Measurements from ENCODE around the gene CCL4.
"Not testable (repeated sequence)": the region's sequence is repeated elsewhere in the genome, so short reads cannot be mapped to it uniquely, and the experiment has no call there.

The CCL4 gene

GRCh38 chr17:36118477-36119353 is 15.1 kb downstream of the CCL4 start:
- DNase-seq = no peak

- DNase-seq = no peak
Observed at GRCh38 chr17:36120221-36120620, 16.6 kb downstream of the CCL4 start.

- not testable (repeated sequence) for DNase-seq
Observed at GRCh38 chr17:36121099-36121498, 17.5 kb downstream of the CCL4 start.

GRCh38 chr17:36123431-36123830 is 19.8 kb downstream of the CCL4 start:
- no peak for DNase-seq

GRCh38 chr17:36124879-36125824 is 21.5 kb downstream of the CCL4 start:
- DNase-seq = no peak

GRCh38 chr17:36127199-36127893 is 23.7 kb downstream of the CCL4 start:
- no peak for DNase-seq

- no peak for DNase-seq
Observed at GRCh38 chr17:36127911-36128310, 24.3 kb downstream of the CCL4 start.

GRCh38 chr17:36128411-36128978 is 24.9 kb downstream of the CCL4 start:
- no peak for DNase-seq

GRCh38 chr17:36129616-36130015 is 26.0 kb downstream of the CCL4 start:
- no peak for DNase-seq

- no peak for DNase-seq
Observed at GRCh38 chr17:36130346-36130745, 26.7 kb downstream of the CCL4 start.

GRCh38 chr17:36131421-36131820 is 27.8 kb downstream of the CCL4 start:
- no peak for DNase-seq

- no peak for DNase-seq
Observed at GRCh38 chr17:36131931-36132330, 28.3 kb downstream of the CCL4 start.

GRCh38 chr17:36132421-36132831 is 28.8 kb downstream of the CCL4 start:
- no peak for DNase-seq

GRCh38 chr17:36133602-36134236 is 30.1 kb downstream of the CCL4 start:
- DNase-seq = no peak

GRCh38 chr17:36135465-36135864 is 31.8 kb downstream of the CCL4 start:
- no peak for DNase-seq

- no peak for DNase-seq
Observed at GRCh38 chr17:36136036-36136435, 32.4 kb downstream of the CCL4 start.

- DNase-seq = no peak
Observed at GRCh38 chr17:36136439-36136838, 32.8 kb downstream of the CCL4 start.

- no peak for DNase-seq
Observed at GRCh38 chr17:36142235-36142634, 38.6 kb downstream of the CCL4 start.

- no peak for DNase-seq
Observed at GRCh38 chr17:36142806-36143205, 39.2 kb downstream of the CCL4 start.

- DNase-seq = no peak
Observed at GRCh38 chr17:36144014-36144413, 40.4 kb downstream of the CCL4 start.

GRCh38 chr17:36144981-36145729 is 41.5 kb downstream of the CCL4 start:
- DNase-seq = no peak

Measured in NCI-H526 treated with DMSO at 0.1 percent for 48 hours (cell line).